Spleen (tissue), 11 donors: ENCODE data around the gene SPON1. TPM values are rescaled to one million over a fixed set of nuclear protein-coding genes. Genes with fewer than 3 reads are reported as not detected.

Source experiments
- DNase-seq: peaks from one replicate; pipeline ENCODE4 v3.0.0-alpha.2; 2020
- H3K27ac ChIP-seq, 8 donors: fragments of 200-600 bp; sonication (generic) in 7 of 8; 1 replicate in 4 of 8; 2 replicates in 4 of 8; pipeline versions ENCODE4 v1.5.0 to v1.8.0; 2016 to 2021; ENCODE audit warnings: inconsistent platforms in 4 of 8, mild to moderate bottlenecking in 4 of 8, moderate library complexity in 1 of 8
- H3K27me3 ChIP-seq, 7 donors: fragments of 200-600 bp; sonication (generic) in 6 of 7; replicated peaks in 1 of 7; 1 replicate in 4 of 7; 2 replicates in 3 of 7; pipeline versions ENCODE4 v1.5.0 to v1.8.0; 2016 to 2021; ENCODE audit warnings: inconsistent platforms in 3 of 7, mild to moderate bottlenecking in 1 of 7
- H3K36me3 ChIP-seq, 6 donors: fragments of 200-600 bp; sonication (generic) in 5 of 6; 1 replicate in 4 of 6; 2 replicates in 2 of 6; pipeline versions ENCODE4 v1.5.0 to v1.8.0; 2016 to 2021; ENCODE audit warnings: inconsistent platforms in 2 of 6
- H3K4me1 ChIP-seq, 6 donors: fragments of 200-600 bp; sonication (generic) in 5 of 6; 1 replicate in 3 of 6; 2 replicates in 3 of 6; pipeline versions ENCODE4 v1.5.0 to v1.8.0; 2016 to 2021; ENCODE audit warnings: inconsistent platforms in 3 of 6
- H3K4me3 ChIP-seq, 8 donors: fragments of 200-600 bp; sonication (generic) in 7 of 8; 1 replicate in 4 of 8; 2 replicates in 4 of 8; pipeline versions ENCODE4 v1.5.0 to v1.8.0; 2016 to 2021; ENCODE audit warnings: inconsistent platforms in 4 of 8, mild to moderate bottlenecking in 4 of 8, moderate library complexity in 2 of 8
- H3K9me3 ChIP-seq, 8 donors: fragments of 200-600 bp; sonication (generic) in 7 of 8; 1 replicate in 4 of 8; 2 replicates in 4 of 8; pipeline versions ENCODE4 v1.5.0 to v1.8.0; 2016 to 2021; ENCODE audit warnings: inconsistent platforms in 4 of 8
- CTCF ChIP-seq, 11 experiments: fragments of 200-600 bp in 7 of 11; fragments of 450-650 bp in 4 of 11; sonication (generic) in 4 of 11; IDR thresholded peaks in 8 of 11; conservative IDR thresholded peaks in 3 of 11; 1 replicate in 7 of 11; 2 replicates in 4 of 11; pipeline versions ENCODE4 v1.4.0 to v1.8.0; 2016 to 2021; ENCODE audit warnings: antibody characterized with exemption in 11 of 11, inconsistent platforms in 4 of 11, mild to moderate bottlenecking in 1 of 11
- POLR2A ChIP-seq, 3 donors: fragments of 450-650 bp; IDR thresholded peaks; one replicate each; pipeline ENCODE4 v1.5.1; 2017; ENCODE audit warnings: antibody characterized with exemption in 3 of 3, mild to moderate bottlenecking in 1 of 3
- POLR2AphosphoS5 ChIP-seq, 3 donors: sonication (generic); formaldehyde crosslinking; IDR thresholded peaks; one replicate each; pipeline ENCODE4 v1.5.1; 2017; ENCODE audit warnings: antibody characterized with exemption in 3 of 3
- WGBS, 5 donors: extraction: QIAGEN DNeasy Blood & Tissue Kit in 3 of 5; methylation state at CpG; one replicate each; pipeline versions ENCODE4 v1.1.5 to v1.1.7; 2013 to 2018; 5-methylcytosine and 5-hydroxymethylcytosine counted together
- intact Hi-C: fragments of 100-400 bp; cut with DNase I; formaldehyde crosslinking; loops from one replicate; pipeline ENCODE4 v1.15.0; 2023; ENCODE audit warnings: low total_unique reads
- polyA plus RNA-seq, 3 donors: library from polyadenylated mRNA; stranded (reverse); fragments of 200-250 nt; gene quantifications; one replicate each; pipeline ENCODE4 v1.2.1, GENCODE V29; 2013
- total RNA-seq, 7 donors: library from RNA; depleted of rRNA in 3 of 7; stranded (reverse); fragments of >200 nt in 3 of 7; fragmentation: NEBNext Ultra II Directional in 4 of 7; extraction: Animal tissue kit (Norgen Biotek cat#: 25700) in 4 of 7; gene quantifications; one replicate each; pipeline versions ENCODE4 v1.1.0 to v1.2.1, GENCODE V29; 2016 to 2021
- donor health status: healthy with polysubstance abuse.
- donor health status: DM: no; HTN: no; CAD: no; lungs with moderate emphysema.
- donor health status: DM: no; HTN: no; CAD: no.
- donor health status: Bipolar disorder and iron deficiency.
- donor health status: healthy.
- donor health status: DM: no; HTN: no; CAD: no.
- donor health status: DM: yes; HTN: yes; CAD: no.

The SPON1 gene
- total and polyA plus RNA-seq, 10 donors = 0.72 to 99.2 (median 10.1) TPM

GRCh38 chr11:14264966-14265365 lies 302.4 kb downstream of the SPON1 start:
- 86 to 100% (median 95%) methylated on average over 2 of the region's 2 CpGs for WGBS, 5 donors
- Histone ChIP-seq H3K27me3 (no peaks in the 10 kb centered on the region), H3K9me3 (no peaks in the 10 kb centered on the region), H3K27ac (no peak overlapping the region), H3K4me3 (no peak overlapping the region), H3K36me3 (peaks cover 0 to 12% (median 0%) of the 10 kb centered on the region in 6 donors), H3K4me1 (peaks cover 0 to 7% (median 2%) of the 10 kb centered on the region in 6 donors)
- no peak for DNase-seq
- TF ChIP-seq POLR2A (IDR thresholded peaks at IDR 0.05) (no peak), CTCF (IDR thresholded peaks at IDR 0.05 in 8 of 11, conservative IDR thresholded peaks at IDR 0.05 in 3 of 11) (no peak), POLR2AphosphoS5 (IDR thresholded peaks at IDR 0.05) (no peak)
- intact Hi-C loops = no loop called here

DNA sequence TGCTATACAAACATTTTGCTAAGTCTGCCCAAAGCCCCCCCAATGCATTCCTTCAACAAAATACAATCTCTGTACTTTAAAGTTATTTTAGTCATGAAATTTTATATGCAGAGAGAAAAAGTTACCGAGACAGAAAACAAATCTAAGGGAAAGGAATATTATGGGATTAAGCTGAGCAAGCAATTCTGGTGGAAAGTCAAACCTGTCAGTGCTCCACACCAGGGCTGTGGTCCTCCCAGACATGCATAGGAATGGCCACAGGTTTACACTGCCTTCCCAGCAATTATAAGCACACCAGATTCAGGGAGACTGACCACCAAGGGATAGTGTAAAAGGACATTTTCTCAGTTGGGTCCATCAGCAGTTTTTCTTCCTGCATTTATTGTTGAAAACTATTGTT lies 304.1 kb downstream of the SPON1 start:
- peaks cover 0 to 12% (median 0%) of the 10 kb centered on the region in 6 donors for H3K36me3 ChIP-seq
- 92 to 98% (median 95%) methylated on average over 1 of the region's 1 CpG for WGBS, 5 donors
- H3K27me3 ChIP-seq = no peaks in the 10 kb centered on the region
- H3K4me1 ChIP-seq = peaks cover 11 to 24% (median 18%) of the 10 kb centered on the region in 6 donors
- intact Hi-C loops = no loop called here
- H3K4me3 ChIP-seq = no peak overlapping the region
- no peak for DNase-seq
- H3K9me3 ChIP-seq = no peaks in the 10 kb centered on the region
- TF ChIP-seq POLR2AphosphoS5 (IDR thresholded peaks at IDR 0.05) (no peak), CTCF (IDR thresholded peaks at IDR 0.05 in 8 of 11, conservative IDR thresholded peaks at IDR 0.05 in 3 of 11) (no peak), POLR2A (IDR thresholded peaks at IDR 0.05) (no peak)
- H3K27ac ChIP-seq = no peak overlapping the region

DNA sequence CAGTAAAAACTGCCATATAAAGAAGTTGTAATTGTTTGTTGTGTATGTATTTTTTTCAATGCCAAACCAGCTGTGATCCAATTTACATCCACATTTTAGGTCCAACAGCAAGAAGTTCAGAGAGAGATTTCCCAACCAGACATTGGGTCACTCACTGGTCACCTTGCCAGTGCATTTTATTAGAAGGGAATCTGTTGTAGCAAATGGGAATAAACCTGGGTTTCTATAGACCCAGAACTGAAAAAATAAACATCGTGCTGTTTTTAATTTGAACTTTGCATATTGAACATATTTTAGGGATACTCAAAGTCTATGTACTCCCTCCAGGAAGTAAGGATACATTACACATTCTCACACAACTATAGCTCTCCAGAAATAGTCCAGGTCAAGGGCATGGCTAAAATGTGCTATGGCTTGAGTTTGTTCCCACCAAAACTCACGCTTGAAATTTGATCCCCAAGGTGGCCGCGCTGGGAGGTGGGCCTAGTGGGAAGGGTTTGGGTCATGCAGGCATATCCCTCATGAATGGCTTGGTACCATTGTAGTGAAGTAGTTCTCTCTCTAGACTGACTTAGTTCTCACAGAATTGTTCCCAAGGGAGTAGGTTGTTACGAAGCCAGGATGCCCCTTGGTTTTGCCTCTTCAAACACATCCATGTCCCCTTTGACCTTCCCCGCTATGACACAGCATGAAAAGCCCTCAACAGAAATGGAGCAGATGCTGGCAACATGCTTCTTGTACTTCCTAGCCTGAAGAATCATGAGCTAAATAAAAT lies 305.5 kb downstream of the SPON1 start:
- H3K4me3 ChIP-seq = no peak overlapping the region
- 86 to 93% (median 92%) methylated on average over 6 of the region's 6 CpGs for WGBS, 5 donors
- H3K27me3 ChIP-seq = no peaks in the 10 kb centered on the region
- H3K4me1 ChIP-seq = peaks cover 12 to 33% (median 24%) of the 10 kb centered on the region in 6 donors
- TF ChIP-seq POLR2A (IDR thresholded peaks at IDR 0.05) (no peak), POLR2AphosphoS5 (IDR thresholded peaks at IDR 0.05) (no peak), CTCF (IDR thresholded peaks at IDR 0.05 in 8 of 11, conservative IDR thresholded peaks at IDR 0.05 in 3 of 11) (no peak)
- peak; percentile 25 for DNase-seq
- no peak overlapping the region for H3K27ac ChIP-seq
- intact Hi-C loops = no loop called here
- no peaks in the 10 kb centered on the region for H3K9me3 ChIP-seq
- peaks cover 0 to 16% (median 0%) of the 10 kb centered on the region in 6 donors for H3K36me3 ChIP-seq
